MM.1S (cell line): ENCODE measurements around the gene G6PC1.

Experiments
- CTCF ChIP-seq: fragments of 300-600 bp; sonication (generic); IDR thresholded peaks from 2 replicates; pipeline ENCODE4 v1.5.1; 2016; ENCODE audit warnings: antibody characterized with exemption, low read length, mixed read lengths
- EZH2 ChIP-seq: fragments of 300-600 bp; sonication (generic); optimal IDR thresholded peaks from 2 replicates; pipeline ENCODE3; 2017; ENCODE audit warnings: low read depth, mild to moderate bottlenecking, antibody characterized with exemption, low read length, mixed read lengths
- EZH2phosphoT487 ChIP-seq: fragments of 300-600 bp; sonication (generic); IDR thresholded peaks from 2 replicates; pipeline ENCODE4 v1.6.1; 2018; ENCODE audit warnings: antibody characterized with exemption, low read length

- TF ChIP-seq CTCF: no peak
- TF ChIP-seq EZH2: no peak
- no peak for TF ChIP-seq EZH2phosphoT487
These were observed 45.5 kb upstream of the G6PC1 start for GRCh38 chr17:42855048-42855596.
